Pons (tissue), 1 donor: Measurements from ENCODE around the gene SBNO2.
A peak's percentile ranks its signal among the peaks of the same experiment; 100 is the strongest.
"Not testable (repeated sequence)": the region's sequence is repeated elsewhere in the genome, so short reads cannot be mapped to it uniquely, and the experiment has no call there.

Experiments
- DNase-seq: peaks from one replicate; pipeline ENCODE4 v3.0.0-alpha.2; 2016; ENCODE audit warnings: low spot score

Gene SBNO2

GRCh38 chr19:1173845-1174809 is at the start of gene SBNO2:
TSS of gene SBNO2 (minus strand) at chr19:1174268. CDS start at chr19:1154276, 19,992 bp downstream.
- DNase-seq, result peak; percentile 65

- DNase-seq, result no peak
Measured at GRCh38 chr19:1223018-1223855, 49.2 kb upstream of the SBNO2 start.

- DNase-seq, result no peak
Measured at GRCh38 chr19:1222394-1222793, 48.3 kb upstream of the SBNO2 start.

- DNase-seq, result no peak
Measured at GRCh38 chr19:1221904-1222255, 47.8 kb upstream of the SBNO2 start.

GRCh38 chr19:1220976-1221903 is 47.2 kb upstream of the SBNO2 start:
- no peak for DNase-seq

- no peak for DNase-seq
Measured at GRCh38 chr19:1220477-1220930, 46.4 kb upstream of the SBNO2 start.

- no peak for DNase-seq
Measured at GRCh38 chr19:1219786-1220476, 45.9 kb upstream of the SBNO2 start.

- no peak for DNase-seq
Measured at GRCh38 chr19:1218751-1219567, 44.9 kb upstream of the SBNO2 start.

GRCh38 chr19:1217366-1217765 is 43.3 kb upstream of the SBNO2 start:
- DNase-seq, result no peak

GRCh38 chr19:1216756-1217155 is 42.7 kb upstream of the SBNO2 start:
- DNase-seq, result no peak

GRCh38 chr19:1214862-1215731 is 41.0 kb upstream of the SBNO2 start:
- peak; percentile 61 for DNase-seq

GRCh38 chr19:1214299-1214861 is 40.3 kb upstream of the SBNO2 start:
- DNase-seq, result no peak

- DNase-seq, result peak; percentile 72
Measured at GRCh38 chr19:1213391-1214286, 39.6 kb upstream of the SBNO2 start.

GRCh38 chr19:1211494-1212234 is 37.6 kb upstream of the SBNO2 start:
- no peak for DNase-seq

GRCh38 chr19:1210227-1210538 is 36.1 kb upstream of the SBNO2 start:
- DNase-seq, result peak; percentile 89

- not testable (repeated sequence) for DNase-seq
Measured at GRCh38 chr19:1208830-1209229, 34.8 kb upstream of the SBNO2 start.

GRCh38 chr19:1206864-1207450 is 32.9 kb upstream of the SBNO2 start:
- peak; percentile 42 for DNase-seq
